Measurements from ENCODE around the gene PALD1. TPM values are rescaled to one million over a fixed set of nuclear protein-coding genes. Genes with fewer than 3 reads are reported as not detected.

PALD1 gene
- total and polyA plus RNA-seq, 2 of the 4 experiments (the other 2 are of a cell fraction) = 0.12 to 0.18 TPM

- H3K18ac ChIP-seq (ENCODE audit: low read depth, low read length) = no peak overlapping the region
- no peak overlapping the region for H3K27ac ChIP-seq (ENCODE audit: insufficient read depth, low read length)
- no peak for DNase-seq
- dilution Hi-C loops (cut with HindIII; ENCODE audit: low sequenced_read_pairs, unreplicated experiment) (no loop called here), in situ Hi-C loops (cut with MboI; ENCODE audit: low sequenced_read_pairs) (no loop called here), intact Hi-C loops (cut with micrococcal nuclease) (no loop called here)
- H3K79me1 ChIP-seq (ENCODE audit: low read depth in 1 of 2, low read length in 2 of 2) = no peaks in the 10 kb centered on the region
- no peak overlapping the region for H2AK9ac ChIP-seq (replicated peaks; ENCODE audit: low read depth, low read length, poor library complexity)
- no peaks in the 10 kb centered on the region for H3K9me3 ChIP-seq (ENCODE audit: control insufficient read depth, insufficient read depth, low read length)
- WGBS, 2 experiments (ENCODE audit: extremely low coverage in 2 of 2, insufficient read length in 1 of 2) = no CpG with 5 or more reads among the region's 11 CpGs
- no peak overlapping the region; the same call in 2 of the 3 replicates for H2BK15ac ChIP-seq (ENCODE audit: low read depth, low read length)
- no peak overlapping the region for H4K5ac ChIP-seq (ENCODE audit: low read depth, low read length)
- no peak overlapping the region for H3K9ac ChIP-seq (ENCODE audit: low read depth, low read length)
- H4K91ac ChIP-seq (ENCODE audit: insufficient read depth, low read depth, low read length) = no peak overlapping the region
- peaks cover 3% of the 10 kb centered on the region; the same call in 1 of the 2 replicates for H3K4me1 ChIP-seq (ENCODE audit: control insufficient read depth, insufficient read depth, low read length)
- BruUV-seq (replicated peaks) = no TSS peak
- no peak overlapping the region for H2BK5ac ChIP-seq (ENCODE audit: low read depth, low read length, poor library complexity, severe bottlenecking)
- H3K9me1 ChIP-seq (ENCODE audit: insufficient read depth, low read length) = no peaks in the 10 kb centered on the region; the same call in 1 of the 2 replicates
- no peak overlapping the region for H2BK20ac ChIP-seq (ENCODE audit: low read depth, low read length)
- no peak overlapping the region for H3K4me2 ChIP-seq (ENCODE audit: low read depth, low read length)
- H2AFZ ChIP-seq (replicated peaks; ENCODE audit: low read length, poor library complexity) = no peak overlapping the region
- ATAC-seq (ENCODE audit: low read depth) = no peak
- CTCF ChIA-PET = interaction anchor here (0.6 kb wide), 1 partner anchor 113 kb away, joined by 3 read pairs; no protein-coding TSS in a partner anchor
- no peak for TF ChIP-seq RFX5 (IDR thresholded peaks at IDR 0.05; ENCODE audit: low read depth, low read length)
- no peak for TF ChIP-seq RCOR1 (IDR thresholded peaks at IDR 0.05; ENCODE audit: insufficient replicate concordance, low read length)
- TF ChIP-seq MAZ (IDR thresholded peaks at IDR 0.05; ENCODE audit: borderline replicate concordance, low read depth, low read length) = no peak
- no peak for TF ChIP-seq USF2 (IDR thresholded peaks at IDR 0.05; ENCODE audit: low read depth, low read length)
- TF ChIP-seq CHD1 (IDR thresholded peaks at IDR 0.05; ENCODE audit: low read depth, low read length) = no peak
- TF ChIP-seq NFE2L2 (IDR thresholded peaks at IDR 0.05; ENCODE audit: low read depth, low read length) = no peak
- no peak for TF ChIP-seq RAD21 (IDR thresholded peaks at IDR 0.05; ENCODE audit: low read length)
- TF ChIP-seq SMC3 (IDR thresholded peaks at IDR 0.05; ENCODE audit: low read depth, low read length) = no peak
- no peak for TF ChIP-seq FOS (IDR thresholded peaks at IDR 0.05; ENCODE audit: low read depth, low read length)
- TF ChIP-seq CEBPB (IDR thresholded peaks at IDR 0.05; ENCODE audit: low read depth, low read length) = no peak
- TF ChIP-seq POLR2A (IDR thresholded peaks at IDR 0.05; ENCODE audit: low read depth, low read length) = no peak
- no peak for TF ChIP-seq BHLHE40 (IDR thresholded peaks at IDR 0.05; ENCODE audit: low read depth, low read length)
- no peak for TF ChIP-seq CTCF (conservative IDR thresholded peaks at IDR 0.05; ENCODE audit: low read depth, low read length)
- TF ChIP-seq ELK1 (IDR thresholded peaks at IDR 0.05; ENCODE audit: borderline replicate concordance, low read depth, low read length) = no peak
- no peak for TF ChIP-seq MAFK (IDR thresholded peaks at IDR 0.05; ENCODE audit: low read depth, low read length)
- no peak for TF ChIP-seq MXI1 (IDR thresholded peaks at IDR 0.05; ENCODE audit: borderline replicate concordance, low read depth, low read length)
- no peak overlapping the region for H3K14ac ChIP-seq (replicated peaks; ENCODE audit: low read depth, low read length)
- H3K4me3 ChIP-seq (ENCODE audit: insufficient read depth, low read depth, low read length) = no peak overlapping the region
- no peak overlapping the region for H3K56ac ChIP-seq (ENCODE audit: extremely low read depth, insufficient read depth, low read length)
- peaks cover 9% of the 10 kb centered on the region for H3K27me3 ChIP-seq (ENCODE audit: control insufficient read depth, insufficient read depth, low read length)
- H3K4ac ChIP-seq (ENCODE audit: low read depth, low read length) = no peak overlapping the region
- H4K20me1 ChIP-seq (ENCODE audit: insufficient read depth, low read length) = no peaks in the 10 kb centered on the region
- POLR2A ChIA-PET (ENCODE audit: unreplicated experiment) = no interaction called here
- no peak overlapping the region; the same call in 1 of the 2 replicates for H3K23ac ChIP-seq (ENCODE audit: low read depth, low read length)
- no peaks in the 10 kb centered on the region for H3K36me3 ChIP-seq (ENCODE audit: control insufficient read depth, insufficient read depth, low read length)
- no peak overlapping the region for H2BK120ac ChIP-seq (ENCODE audit: low read depth, low read length)
- no peak overlapping the region for H4K8ac ChIP-seq (ENCODE audit: low read depth in 2 of 2, low read length in 2 of 2)
- H2AK5ac ChIP-seq (ENCODE audit: low read depth, low read length) = no peak overlapping the region
Observed at GRCh38 chr10:70558295-70558694, 79.7 kb downstream of the PALD1 start.

Data from IMR-90 (cell line).